ENCODE data around the gene RPL22.

The RPL22 gene

DNA sequence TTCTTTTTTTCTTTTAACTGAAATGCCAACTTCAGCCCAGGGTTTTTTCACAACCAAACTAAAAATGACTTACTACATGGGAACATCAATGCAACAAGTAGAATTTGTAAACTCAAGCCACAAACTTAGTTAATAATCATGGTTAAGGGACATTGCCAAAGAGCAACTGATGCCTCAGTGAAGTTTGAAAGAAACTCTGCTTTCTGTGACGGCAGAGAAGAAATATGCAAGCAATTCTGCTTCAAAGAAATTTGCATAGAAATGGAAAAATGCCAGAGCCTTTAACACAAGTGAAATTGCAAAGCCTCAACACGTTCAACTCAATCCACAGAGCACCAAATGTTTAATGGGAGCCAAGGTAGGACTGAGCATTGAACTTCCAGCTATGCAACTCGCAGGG is 14.2 kb downstream of the RPL22 start:
- no peak overlapping the region for H3K4me3 ChIP-seq (ENCODE audit: low read depth, low read length)
- peak; percentile 86 for DNase-seq (ENCODE audit: low read depth)
- TF ChIP-seq, protein P1, sequence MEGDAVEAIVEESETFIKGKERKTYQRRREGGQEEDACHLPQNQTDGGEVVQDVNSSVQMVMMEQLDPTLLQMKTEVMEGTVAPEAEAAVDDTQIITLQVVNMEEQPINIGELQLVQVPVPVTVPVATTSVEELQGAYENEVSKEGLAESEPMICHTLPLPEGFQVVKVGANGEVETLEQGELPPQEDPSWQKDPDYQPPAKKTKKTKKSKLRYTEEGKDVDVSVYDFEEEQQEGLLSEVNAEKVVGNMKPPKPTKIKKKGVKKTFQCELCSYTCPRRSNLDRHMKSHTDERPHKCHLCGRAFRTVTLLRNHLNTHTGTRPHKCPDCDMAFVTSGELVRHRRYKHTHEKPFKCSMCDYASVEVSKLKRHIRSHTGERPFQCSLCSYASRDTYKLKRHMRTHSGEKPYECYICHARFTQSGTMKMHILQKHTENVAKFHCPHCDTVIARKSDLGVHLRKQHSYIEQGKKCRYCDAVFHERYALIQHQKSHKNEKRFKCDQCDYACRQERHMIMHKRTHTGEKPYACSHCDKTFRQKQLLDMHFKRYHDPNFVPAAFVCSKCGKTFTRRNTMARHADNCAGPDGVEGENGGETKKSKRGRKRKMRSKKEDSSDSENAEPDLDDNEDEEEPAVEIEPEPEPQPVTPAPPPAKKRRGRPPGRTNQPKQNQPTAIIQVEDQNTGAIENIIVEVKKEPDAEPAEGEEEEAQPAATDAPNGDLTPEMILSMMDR (conservative IDR thresholded peaks at IDR 0.05; ENCODE audit: low read depth, low read length), result no peak

DNA sequence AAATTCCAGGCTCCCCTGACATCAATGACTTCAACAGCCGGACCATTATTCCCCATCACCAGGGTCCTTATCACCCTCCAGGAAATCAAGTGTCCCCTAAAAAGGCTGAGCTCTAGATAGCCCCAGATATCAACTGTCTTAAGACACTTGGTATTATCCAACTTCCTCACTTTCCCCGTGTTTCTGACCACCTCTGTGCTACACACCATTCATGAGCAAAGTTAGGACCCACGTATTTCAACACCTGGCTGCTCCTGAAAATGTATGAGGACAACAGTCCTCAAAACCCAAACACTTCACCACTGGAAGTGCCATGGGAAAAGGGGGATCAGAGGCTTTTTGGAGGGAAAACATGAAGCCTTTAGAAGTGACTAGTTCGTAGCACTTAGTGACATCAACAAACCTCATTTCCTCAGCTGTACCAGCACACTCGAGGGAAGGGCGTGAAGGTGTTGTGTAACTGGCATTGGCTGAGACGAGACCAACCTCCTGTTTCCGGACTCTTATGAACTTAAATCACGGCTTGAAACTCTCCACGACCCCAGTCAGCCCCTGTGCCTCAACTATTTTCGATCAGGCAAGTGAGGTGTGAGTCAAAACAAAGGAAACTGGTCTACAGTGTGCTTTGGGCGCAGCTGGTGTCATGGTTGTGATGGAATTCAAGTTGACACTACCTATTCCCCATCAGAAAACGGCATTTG is 15.2 kb downstream of the RPL22 start:
- TF ChIP-seq, protein P1 (conservative IDR thresholded peaks at IDR 0.05; ENCODE audit: low read depth, low read length), result no peak
- no peak for DNase-seq (ENCODE audit: low read depth)
- H3K4me3 ChIP-seq (ENCODE audit: low read depth, low read length), result no peak overlapping the region

DNA sequence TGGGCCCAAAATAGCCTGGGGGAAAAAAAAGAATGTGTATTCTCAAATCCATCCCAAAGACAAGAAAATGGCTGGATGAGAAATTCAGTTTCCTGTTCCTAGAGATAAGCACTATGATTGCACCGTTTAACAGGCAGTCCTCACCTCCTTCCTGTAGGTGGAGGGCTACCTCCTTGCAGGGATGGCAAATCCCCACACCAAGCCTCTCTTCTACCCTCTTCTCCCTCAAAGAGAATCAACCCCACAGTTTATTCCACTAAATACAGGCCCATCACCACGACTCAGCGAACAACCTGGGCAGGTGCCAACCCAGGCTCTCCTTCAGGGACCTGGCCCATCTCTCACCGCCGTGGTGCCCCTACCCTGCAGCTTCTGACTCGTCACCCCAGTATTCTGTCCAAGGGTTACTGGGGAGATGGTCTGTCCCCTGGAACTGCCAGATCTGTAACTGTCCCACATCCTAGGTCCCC is 15.8 kb downstream of the RPL22 start:
- H3K4me3 ChIP-seq (ENCODE audit: low read depth, low read length), result no peak overlapping the region
- DNase-seq (ENCODE audit: low read depth), result no peak
- TF ChIP-seq, protein P1 (conservative IDR thresholded peaks at IDR 0.05; ENCODE audit: low read depth, low read length), result peak; percentile 28

DNA sequence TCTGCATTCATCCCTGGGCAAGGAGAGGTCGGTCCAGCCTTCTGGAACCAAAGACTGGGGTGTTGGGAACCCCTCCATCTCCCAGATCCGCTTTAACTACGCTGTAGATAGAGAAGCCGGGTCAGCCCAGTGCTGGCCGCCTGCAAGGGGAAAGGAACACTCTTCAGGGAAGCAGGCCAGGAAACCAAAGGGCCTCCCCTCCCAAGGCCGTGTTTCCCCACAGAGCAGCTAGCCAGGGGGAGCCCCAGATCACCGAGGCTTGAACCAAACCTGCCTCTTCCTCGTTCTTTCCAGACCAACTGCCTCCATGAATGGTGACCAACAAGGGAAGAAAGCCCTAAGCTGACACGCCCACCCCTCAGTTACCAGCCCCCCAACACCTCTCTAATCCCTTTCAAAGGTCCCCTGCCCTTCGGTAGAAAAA is 18.0 kb downstream of the RPL22 start:
- TF ChIP-seq, protein P1 (conservative IDR thresholded peaks at IDR 0.05; ENCODE audit: low read depth, low read length), result no peak
- H3K4me3 ChIP-seq (ENCODE audit: low read depth, low read length), result no peak overlapping the region
- DNase-seq (ENCODE audit: low read depth), result no peak

DNA sequence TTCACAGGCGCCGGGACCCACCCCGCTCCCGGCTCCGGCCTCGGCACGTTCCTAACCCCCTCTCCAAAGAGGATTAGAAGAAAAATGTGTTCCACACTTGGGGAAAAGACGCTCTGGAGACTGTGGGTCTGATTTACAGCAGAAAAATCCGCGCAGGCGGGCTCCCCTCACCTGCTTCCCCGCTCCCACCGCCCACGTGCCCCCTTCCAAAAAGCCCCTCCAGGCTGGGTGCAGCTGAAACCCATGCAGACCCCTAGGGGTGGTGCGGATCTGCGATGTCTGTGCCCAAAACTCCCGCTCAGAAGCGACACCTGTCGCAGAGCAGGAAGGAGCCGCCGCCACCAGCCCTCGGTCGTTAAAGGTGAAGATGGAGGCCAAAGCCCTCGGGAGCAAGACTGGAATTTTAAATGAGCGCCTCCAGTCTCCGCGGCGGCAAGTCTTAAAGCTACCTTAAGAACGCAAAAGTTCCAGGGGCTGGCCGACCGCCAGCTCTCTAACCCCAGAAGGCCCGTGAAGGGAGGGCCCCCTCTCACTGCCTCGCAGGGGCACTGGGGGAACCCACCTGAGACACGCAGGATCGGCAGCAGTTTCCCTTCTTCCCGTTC is 18.6 kb downstream of the RPL22 start:
- H3K4me3 ChIP-seq (ENCODE audit: low read depth, low read length), result no peak overlapping the region
- no peak for DNase-seq (ENCODE audit: low read depth)
- TF ChIP-seq, protein P1 (conservative IDR thresholded peaks at IDR 0.05; ENCODE audit: low read depth, low read length), result no peak

DNA sequence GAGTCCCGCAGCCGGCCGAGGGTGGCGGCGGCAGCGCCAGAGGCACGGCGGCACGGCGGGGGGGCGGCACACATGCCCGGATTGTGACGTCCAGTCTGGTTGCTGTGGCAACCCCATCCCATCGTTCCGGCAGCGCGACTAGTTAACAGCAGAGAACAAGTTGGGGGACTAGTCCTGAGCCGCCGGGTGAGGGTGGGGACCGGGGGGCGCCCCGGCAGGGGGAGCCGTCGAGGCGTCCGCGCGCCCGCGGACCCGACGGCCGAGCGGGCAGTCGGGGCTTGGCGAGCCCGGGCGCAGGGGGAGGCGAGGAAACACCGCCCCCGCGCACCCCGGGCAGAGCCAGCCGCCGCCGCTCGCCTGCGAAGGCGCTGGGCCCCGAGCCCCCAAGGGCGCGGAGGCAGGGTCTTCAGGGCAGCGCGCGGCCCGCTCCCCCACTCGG is 19.1 kb downstream of the RPL22 start, which contains the start of gene CHD5:
Gene CHD5, minus strand, starts transcription at position 54 of the 439 bp plus-strand sequence. CDS start 298 bp downstream, outside the sequence.
- peak within 1 kb of the TSS; percentile 5 for H3K4me3 ChIP-seq (ENCODE audit: low read depth, low read length)
- TF ChIP-seq, protein P1 (conservative IDR thresholded peaks at IDR 0.05; ENCODE audit: low read depth, low read length), result no peak
- DNase-seq (ENCODE audit: low read depth), result no peak

Measured in choroid plexus epithelial cell (primary cell).